Measurements from ENCODE around the gene LRRN1.

LRRN1 gene

DNA sequence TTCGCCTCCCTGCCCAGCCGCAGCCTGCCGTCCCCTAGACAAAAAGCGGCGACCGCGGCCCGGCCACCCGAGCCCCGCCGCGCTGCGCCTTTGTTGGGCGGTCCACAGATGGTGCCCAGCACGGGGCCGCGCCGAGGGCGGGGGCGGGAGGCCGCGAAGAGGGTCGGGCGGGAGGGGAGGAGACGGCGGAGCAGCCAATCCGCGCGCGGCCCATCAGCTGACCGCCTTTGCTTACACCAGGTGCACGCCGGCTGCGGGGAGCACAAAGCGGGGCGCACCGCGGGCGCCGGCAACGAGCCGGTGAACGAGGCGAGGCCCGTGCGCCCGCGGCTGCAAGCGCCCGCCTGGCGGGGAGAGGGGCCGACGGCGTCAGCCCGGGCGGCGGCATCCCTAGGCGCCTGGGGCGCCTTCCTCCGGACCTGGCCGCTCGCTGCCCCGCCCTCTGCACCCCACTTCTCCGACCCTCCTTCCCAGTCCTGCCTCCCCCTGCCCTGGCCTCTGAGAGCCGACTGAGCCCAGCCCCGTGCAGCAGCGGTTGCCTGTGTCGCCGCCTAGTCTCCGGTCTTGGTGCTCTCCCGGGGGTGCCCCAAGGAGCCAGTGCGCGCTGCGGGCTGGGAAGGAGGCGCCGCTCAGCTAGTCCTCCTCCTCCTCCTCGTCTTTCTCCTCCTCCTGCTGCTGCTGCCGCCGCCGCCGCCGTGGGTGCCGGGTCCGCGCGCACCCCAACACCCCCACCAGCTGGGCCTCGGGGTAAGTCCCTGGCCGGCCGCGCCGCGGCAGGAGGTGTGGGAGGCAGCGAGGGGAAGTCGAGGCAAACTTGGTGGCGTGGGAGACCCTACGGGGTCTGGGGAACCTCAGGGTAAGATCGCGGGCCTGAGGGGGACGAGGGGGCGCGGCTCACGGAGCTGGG lies at the start of gene LRRN1:
TSS of gene LRRN1 (plus strand) at position 259 of the 907 bp plus-strand sequence. CDS start 45,211 bp downstream, outside the sequence.
- peak; percentile 30 for DNase-seq

GRCh38 chr3:3753416-3753815 lies 45.8 kb upstream of the LRRN1 start:
- no peak for DNase-seq

DNA sequence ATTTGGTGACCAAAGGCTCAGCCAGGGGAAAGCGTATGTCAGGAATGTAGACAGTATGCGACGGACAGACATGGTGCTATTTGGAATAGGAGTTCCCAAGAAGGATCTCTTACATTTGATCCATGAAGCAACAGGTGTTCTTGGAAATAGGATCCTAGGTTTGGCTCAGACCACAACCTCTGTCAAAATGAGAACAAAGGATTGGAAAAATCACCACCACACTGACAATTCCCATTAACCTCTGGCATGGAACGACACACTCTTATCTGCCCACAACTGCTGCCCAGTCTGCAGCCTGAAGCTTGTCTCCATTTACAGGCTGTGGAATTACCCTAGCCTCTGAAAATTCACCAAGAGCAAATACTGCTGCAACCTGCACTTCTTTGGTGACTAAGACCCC lies 33.6 kb upstream of the LRRN1 start:
- DNase-seq: no peak

GRCh38 chr3:3766140-3766539 lies 33.1 kb upstream of the LRRN1 start:
- DNase-seq: no peak

- DNase-seq: no peak
Observed at GRCh38 chr3:3771094-3771493, 28.1 kb upstream of the LRRN1 start.

- DNase-seq: no peak
Observed at GRCh38 chr3:3771567-3771966, 27.7 kb upstream of the LRRN1 start.

- no peak for DNase-seq
Observed at GRCh38 chr3:3772338-3772737, 26.9 kb upstream of the LRRN1 start.

DNA sequence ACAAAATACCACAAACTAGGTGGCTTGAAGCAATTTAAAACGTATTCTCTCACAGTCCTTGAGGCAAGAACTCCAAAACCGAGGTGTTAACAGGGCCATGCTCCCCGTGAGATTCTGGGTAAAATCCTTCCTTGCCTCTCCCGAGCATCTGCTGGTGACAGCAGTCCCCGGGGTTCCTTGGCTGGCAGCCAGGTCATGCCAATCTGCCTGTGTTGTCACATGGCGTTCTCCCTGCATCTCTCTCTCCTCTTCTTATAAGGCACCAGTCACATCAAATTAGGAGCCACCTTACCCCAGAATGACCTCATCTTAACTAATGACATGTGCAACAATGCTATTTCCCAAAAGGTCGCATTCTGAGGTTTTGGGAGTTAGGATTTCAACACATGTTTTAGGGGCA lies 26.3 kb upstream of the LRRN1 start:
- DNase-seq: no peak

GRCh38 chr3:3776607-3777006 lies 22.6 kb upstream of the LRRN1 start:
- DNase-seq: no peak

DNA sequence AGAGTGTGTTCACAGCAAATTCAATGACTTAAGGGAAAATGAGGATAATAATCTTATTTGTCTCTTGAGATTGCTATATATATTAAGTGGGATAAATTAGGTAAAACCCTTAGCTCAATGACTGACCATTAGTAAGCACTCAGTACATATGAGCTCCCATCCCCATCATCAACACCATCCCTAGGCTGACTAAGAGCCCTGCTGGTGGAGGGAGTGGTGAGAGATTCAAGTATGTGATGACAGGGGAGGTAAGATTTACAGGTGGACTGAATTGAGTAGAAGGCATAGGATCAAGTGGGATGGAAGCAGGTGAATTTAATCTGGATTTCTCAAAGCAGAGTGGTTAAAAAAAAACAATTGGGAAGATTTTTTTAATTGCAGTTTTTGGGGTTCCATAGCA lies 21.0 kb upstream of the LRRN1 start:
- no peak for DNase-seq

DNA sequence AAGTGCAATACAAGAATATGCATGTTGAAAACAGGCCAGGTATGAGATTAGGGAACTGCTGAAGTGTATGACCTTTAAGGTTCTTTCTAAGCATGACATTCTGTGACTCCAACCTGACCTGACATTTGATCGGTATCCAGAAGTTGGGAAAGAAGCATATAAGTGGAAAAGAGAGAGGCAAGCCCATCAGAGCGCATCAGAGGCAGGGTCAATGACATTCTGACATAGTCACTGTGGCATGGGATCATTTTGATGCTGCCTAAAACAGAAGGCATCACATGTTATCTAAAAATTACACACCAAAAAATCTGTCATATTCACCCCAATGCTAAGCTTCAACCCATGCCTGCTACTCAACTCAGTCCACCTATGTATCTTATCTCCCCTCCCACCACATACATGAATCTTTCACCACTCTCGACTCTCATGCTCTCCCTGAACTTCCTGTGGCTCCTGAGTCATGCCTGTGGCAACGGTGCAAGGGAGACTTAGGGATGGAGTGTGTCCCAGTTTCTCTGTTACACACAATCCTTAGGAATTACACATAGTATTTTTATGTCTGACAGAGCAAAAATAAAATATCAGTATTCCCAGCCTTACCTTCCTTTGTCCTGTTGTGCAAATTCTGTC lies 20.5 kb upstream of the LRRN1 start:
- DNase-seq: no peak

- DNase-seq: no peak
Observed at GRCh38 chr3:3782457-3782856, 16.8 kb upstream of the LRRN1 start.

DNA sequence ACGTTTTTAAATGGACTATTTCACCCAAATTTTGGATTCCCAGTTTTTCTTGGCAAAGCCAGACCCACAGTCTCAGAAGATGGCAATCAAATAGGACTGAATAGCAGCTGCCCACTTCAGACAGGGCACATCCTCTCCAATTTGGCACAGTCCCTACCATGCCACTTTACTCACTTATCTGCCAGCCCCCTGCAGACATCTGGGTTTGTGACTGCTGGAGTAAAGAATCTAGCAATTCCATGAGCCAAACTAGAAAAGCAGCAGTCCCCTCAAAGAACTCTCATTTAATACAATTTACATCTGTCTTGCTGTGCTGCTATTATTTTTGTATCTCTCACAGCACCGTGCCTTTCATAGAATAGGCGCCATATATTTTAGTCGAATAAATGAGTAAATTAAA lies 16.0 kb upstream of the LRRN1 start:
- no peak for DNase-seq

- no peak for DNase-seq
Observed at GRCh38 chr3:3783696-3784095, 15.5 kb upstream of the LRRN1 start.

DNA sequence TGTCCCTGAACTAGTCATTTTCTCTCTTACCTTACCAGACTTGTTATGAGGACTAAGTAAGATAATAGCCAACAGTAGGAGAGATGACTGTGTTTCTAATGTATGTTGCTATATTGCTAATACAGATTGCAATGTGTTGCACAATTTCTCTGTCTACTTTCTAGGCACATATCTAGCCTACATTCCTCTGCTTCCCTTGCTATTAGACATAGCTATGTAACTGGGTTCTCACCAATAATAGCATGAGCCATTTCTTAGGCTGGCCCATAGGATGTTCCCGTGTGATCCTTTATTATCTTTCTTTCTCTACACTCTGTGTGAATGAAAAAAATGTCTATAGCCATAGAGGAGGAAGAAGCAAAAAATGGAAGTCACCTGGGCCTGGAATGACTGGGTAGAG lies 6.8 kb upstream of the LRRN1 start:
- no peak for DNase-seq

DNA sequence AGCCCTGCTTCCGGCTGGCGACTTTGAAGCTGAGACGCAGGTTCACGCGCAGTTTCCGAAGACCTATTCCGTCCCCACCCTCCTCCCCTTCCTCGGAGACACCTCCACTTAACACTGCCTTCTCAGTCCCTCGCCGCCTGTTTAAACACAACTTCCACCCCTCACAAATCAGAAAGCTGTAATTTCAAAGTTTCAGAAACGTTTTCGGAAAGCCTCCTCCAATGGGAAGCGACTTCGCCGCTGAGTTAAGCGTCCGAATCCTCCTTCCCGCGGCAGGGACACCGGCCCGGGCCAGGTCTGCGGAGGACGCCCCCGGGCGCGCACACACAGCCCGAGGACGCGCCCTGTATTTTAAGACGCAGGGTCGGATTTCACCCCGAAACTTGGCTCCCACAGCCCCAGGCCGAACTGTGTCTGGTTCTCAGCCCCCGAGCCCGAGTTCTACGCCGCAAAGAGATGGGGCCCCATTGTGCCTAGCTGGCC lies 559 bp upstream of the LRRN1 start:
- DNase-seq: peak; percentile 28

GRCh38 chr3:3800080-3800455 lies 837 bp downstream of the LRRN1 start:
- no peak for DNase-seq

- no peak for DNase-seq
Observed at GRCh38 chr3:3800685-3801493, 1.7 kb downstream of the LRRN1 start.

GRCh38 chr3:3801494-3801841 lies 2.2 kb downstream of the LRRN1 start:
- DNase-seq: no peak

- DNase-seq: no peak
Observed at GRCh38 chr3:3802046-3802445, 2.8 kb downstream of the LRRN1 start.

DNA sequence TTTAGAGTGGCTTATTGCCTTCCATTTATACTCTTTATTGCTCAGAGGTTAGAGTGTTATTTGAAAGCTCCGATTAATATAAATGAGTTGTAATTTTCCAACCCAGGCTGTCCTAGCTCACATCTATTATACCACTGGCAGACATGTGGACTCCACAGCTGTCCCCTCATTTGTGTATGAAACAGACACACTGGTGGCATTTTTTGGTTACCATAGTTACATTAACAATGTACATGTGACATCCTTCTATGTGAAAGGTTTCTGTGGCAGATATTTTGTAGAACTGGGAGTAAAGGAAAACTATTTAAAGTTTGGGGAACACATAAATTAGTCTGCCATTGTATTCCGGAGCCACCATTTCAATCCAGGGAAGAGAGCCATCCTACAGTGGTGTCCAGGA lies 5.3 kb downstream of the LRRN1 start:
- no peak for DNase-seq

GRCh38 chr3:3806092-3806491 lies 6.9 kb downstream of the LRRN1 start:
- DNase-seq: no peak

- DNase-seq: no peak
Observed at GRCh38 chr3:3806856-3807255, 7.6 kb downstream of the LRRN1 start.

DNA sequence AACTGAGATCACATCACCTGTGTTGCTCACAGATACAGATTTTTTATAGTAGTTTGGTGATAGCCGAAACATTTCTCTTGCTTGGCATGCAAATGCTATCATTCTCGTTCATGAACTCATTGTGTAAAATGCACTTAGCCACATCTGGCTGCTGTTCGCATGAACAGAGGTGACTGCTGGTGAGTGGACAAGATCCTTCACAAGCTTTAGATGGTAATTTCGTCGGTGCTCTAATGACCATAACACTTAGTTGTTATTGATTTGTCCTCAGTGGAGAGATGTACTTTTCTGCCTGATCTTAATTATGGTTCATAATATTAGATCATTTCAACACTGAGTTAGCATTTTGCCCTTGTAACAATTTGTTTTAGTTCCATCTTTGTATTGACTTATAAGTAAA lies 13.8 kb downstream of the LRRN1 start:
- no peak for DNase-seq
